Testis (tissue), 2 donors: ENCODE data around the gene APBB1IP.

Experiments
- POLR2A ChIP-seq: fragments of 450-650 bp; IDR thresholded peaks from one replicate; pipeline ENCODE4 v1.6.1; 2017; ENCODE audit warnings: antibody characterized with exemption, mild to moderate bottlenecking, moderate library complexity
- TF ChIP-seq, protein P1 (sequence below), 3 experiments: fragments of 450-650 bp in 2 of 3; fragments of 200-600 bp in 1 of 3; sonication (generic) in 1 of 3; IDR thresholded peaks; one replicate each; pipeline ENCODE4 v1.5.1; 2016 to 2019; ENCODE audit warnings: antibody characterized with exemption in 3 of 3, mild to moderate bottlenecking in 2 of 3, moderate library complexity in 1 of 3

DNA sequence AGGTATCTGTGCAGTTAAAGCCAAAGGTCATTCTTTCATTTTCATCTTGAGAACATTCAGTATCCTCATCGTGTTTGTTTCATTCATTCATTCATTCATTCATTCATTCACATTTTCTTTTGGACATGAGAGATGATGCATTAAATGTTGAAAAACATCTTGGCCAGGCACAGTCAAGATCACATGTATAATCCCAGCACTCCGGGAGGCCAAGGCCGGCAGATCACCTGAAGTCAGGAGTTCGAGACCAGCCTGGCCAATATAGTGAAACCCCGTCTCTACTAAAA, 34.3 kb downstream of the APBB1IP start:
- TF ChIP-seq, protein P1, sequence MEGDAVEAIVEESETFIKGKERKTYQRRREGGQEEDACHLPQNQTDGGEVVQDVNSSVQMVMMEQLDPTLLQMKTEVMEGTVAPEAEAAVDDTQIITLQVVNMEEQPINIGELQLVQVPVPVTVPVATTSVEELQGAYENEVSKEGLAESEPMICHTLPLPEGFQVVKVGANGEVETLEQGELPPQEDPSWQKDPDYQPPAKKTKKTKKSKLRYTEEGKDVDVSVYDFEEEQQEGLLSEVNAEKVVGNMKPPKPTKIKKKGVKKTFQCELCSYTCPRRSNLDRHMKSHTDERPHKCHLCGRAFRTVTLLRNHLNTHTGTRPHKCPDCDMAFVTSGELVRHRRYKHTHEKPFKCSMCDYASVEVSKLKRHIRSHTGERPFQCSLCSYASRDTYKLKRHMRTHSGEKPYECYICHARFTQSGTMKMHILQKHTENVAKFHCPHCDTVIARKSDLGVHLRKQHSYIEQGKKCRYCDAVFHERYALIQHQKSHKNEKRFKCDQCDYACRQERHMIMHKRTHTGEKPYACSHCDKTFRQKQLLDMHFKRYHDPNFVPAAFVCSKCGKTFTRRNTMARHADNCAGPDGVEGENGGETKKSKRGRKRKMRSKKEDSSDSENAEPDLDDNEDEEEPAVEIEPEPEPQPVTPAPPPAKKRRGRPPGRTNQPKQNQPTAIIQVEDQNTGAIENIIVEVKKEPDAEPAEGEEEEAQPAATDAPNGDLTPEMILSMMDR (IDR thresholded peaks at IDR 0.05) = no peak
- no peak for TF ChIP-seq POLR2A
